Trophoblast cell (in vitro differentiated cells and primary cell): ENCODE results near the gene MMAB.

Source experiments
- DNase-seq, 2 donors: peaks; one replicate each; pipeline ENCODE4 v3.0.0-alpha.2; 2016
- H2AFZ ChIP-seq: 2 replicates; pipeline ENCODE4 v1.6.1; 2013; ENCODE audit warnings: low read length, moderate library complexity, mild to moderate bottlenecking; ENCODE audit not compliant: insufficient read depth, poor library complexity
- H2AK5ac ChIP-seq: 2 replicates; pipeline ENCODE4 v1.6.1; 2013; ENCODE audit warnings: mild to moderate bottlenecking, low read length
- H2BK120ac ChIP-seq: 2 replicates; pipeline ENCODE4 v1.6.1; 2013; ENCODE audit warnings: low read length, mild to moderate bottlenecking, moderate library complexity; ENCODE audit not compliant: insufficient read depth, poor library complexity
- H2BK12ac ChIP-seq: 2 replicates; pipeline ENCODE4 v1.6.1; 2013; ENCODE audit warnings: mild to moderate bottlenecking, low read length, moderate library complexity
- H2BK5ac ChIP-seq: 2 replicates; pipeline ENCODE4 v1.6.1; 2013; ENCODE audit warnings: low read length, low read depth, moderate library complexity, mild to moderate bottlenecking; ENCODE audit not compliant: poor library complexity
- H3K14ac ChIP-seq: 2 replicates; pipeline ENCODE4 v1.6.1; 2013; ENCODE audit warnings: mild to moderate bottlenecking, low read length
- H3K18ac ChIP-seq: 2 replicates; pipeline ENCODE4 v1.6.1; 2013; ENCODE audit warnings: mild to moderate bottlenecking, low read length
- H3K23ac ChIP-seq: 2 replicates; pipeline ENCODE4 v1.6.1; 2013; ENCODE audit warnings: low read length
- H3K27ac ChIP-seq: 2 replicates; pipeline ENCODE4 v1.5.1; 2013; ENCODE audit warnings: low read depth, mild to moderate bottlenecking, inconsistent platforms, low read length, moderate library complexity
- H3K27me3 ChIP-seq: 2 replicates; pipeline ENCODE4 v1.6.1; 2013; ENCODE audit warnings: inconsistent platforms, mild to moderate bottlenecking, low read length, moderate library complexity; ENCODE audit not compliant: insufficient read depth
- H3K36me3 ChIP-seq, 2 experiments: 1 replicate in 1 of 2; 2 replicates in 1 of 2; pipeline ENCODE4 v1.6.1; 2013; ENCODE audit warnings: low read length in 2 of 2, mild to moderate bottlenecking in 2 of 2, moderate library complexity in 1 of 2; ENCODE audit not compliant: insufficient read depth in 2 of 2, control insufficient read depth in 1 of 2
- H3K4ac ChIP-seq: 2 replicates; pipeline ENCODE4 v1.6.1; 2013; ENCODE audit warnings: low read depth, mild to moderate bottlenecking, low read length, moderate library complexity
- H3K4me1 ChIP-seq, 2 experiments: 1 replicate in 1 of 2; 2 replicates in 1 of 2; pipeline ENCODE4 v1.6.1; 2013; ENCODE audit warnings: low read length in 2 of 2, mild to moderate bottlenecking in 2 of 2, moderate library complexity in 1 of 2; ENCODE audit not compliant: insufficient read depth in 2 of 2, control insufficient read depth in 1 of 2
- H3K4me2 ChIP-seq: 2 replicates; pipeline ENCODE4 v1.6.1; 2013; ENCODE audit warnings: inconsistent platforms, mild to moderate bottlenecking, low read length, moderate library complexity
- H3K4me3 ChIP-seq: 2 replicates; pipeline ENCODE4 v1.5.1; 2013; ENCODE audit warnings: mild to moderate bottlenecking, low read depth, low read length, inconsistent platforms
- H3K79me1 ChIP-seq: one replicate; pipeline ENCODE4 v1.6.1; 2013; ENCODE audit warnings: low read length
- H3K79me2 ChIP-seq: 2 replicates; pipeline ENCODE4 v1.6.1; 2013; ENCODE audit warnings: low read length, mild to moderate bottlenecking; ENCODE audit not compliant: control insufficient read depth, insufficient read depth, poor library complexity
- H3K9ac ChIP-seq: 2 replicates; pipeline ENCODE4 v1.6.1; 2013; ENCODE audit warnings: mild to moderate bottlenecking, low read length
- H3K9me3 ChIP-seq: 2 replicates; pipeline ENCODE4 v1.6.1; 2013; ENCODE audit warnings: low read depth, mild to moderate bottlenecking, control low read depth, inconsistent platforms, low read length; ENCODE audit not compliant: insufficient read depth
- H4K12ac ChIP-seq: 2 replicates; pipeline ENCODE4 v1.6.1; 2013; ENCODE audit warnings: low read depth, mild to moderate bottlenecking, low read length, moderate library complexity
- H4K8ac ChIP-seq: 2 replicates; pipeline ENCODE4 v1.6.1; 2013; ENCODE audit warnings: low read depth, mild to moderate bottlenecking, low read length, moderate library complexity
- H4K91ac ChIP-seq: one replicate; pipeline ENCODE4 v1.6.1; 2013; ENCODE audit warnings: low read depth, mild to moderate bottlenecking, low read length, moderate library complexity
- WGBS: extraction: QIAGEN DNeasy Blood & Tissue Kit; methylation state at CpG from one replicate; pipeline ENCODE4 v1.1.7; 2013; ENCODE audit warnings: missing lambda C conversion rate; ENCODE audit not compliant: insufficient read length, insufficient coverage; ENCODE audit errors: extremely low coverage; 5-methylcytosine and 5-hydroxymethylcytosine counted together

MMAB gene

GRCh38 chr12:109537136-109537535 is 36.2 kb downstream of the MMAB start:
- no CpG with 5 or more reads among the region's 8 CpGs for WGBS

DNA sequence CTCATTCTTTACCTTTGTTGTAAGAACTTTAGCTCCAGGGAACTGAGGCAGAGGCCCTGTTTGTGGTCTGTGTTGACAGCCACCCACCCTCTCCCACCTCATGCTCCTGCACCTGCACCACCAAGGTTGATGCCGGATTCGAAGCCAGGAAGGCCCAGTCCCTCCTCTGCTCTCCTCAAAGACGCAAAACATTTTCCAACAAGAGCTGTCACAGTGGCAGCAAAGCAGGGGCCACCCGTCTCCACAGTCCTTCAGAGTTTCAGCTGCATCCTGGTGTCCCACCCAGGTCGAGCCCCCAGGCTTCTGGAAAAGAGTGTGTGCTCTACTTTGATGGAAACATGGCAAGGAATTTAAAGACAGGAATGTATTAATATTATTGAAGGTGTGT is 37.4 kb downstream of the MMAB start:
- WGBS = no CpG with 5 or more reads among the region's 5 CpGs
- H3K4me1 ChIP-seq = peaks cover 5 to 8% of the 10 kb centered on the region in 2 experiments

More at GRCh38 chr12:109537136-109537535, 36.2 kb downstream of the MMAB start:
- Histone ChIP-seq H4K8ac (no peak overlapping the region), H3K4me2 (no peak overlapping the region), H3K4me1 (peaks cover 0 to 3% of the 10 kb centered on the region in 2 experiments), H3K18ac (no peak overlapping the region), H3K4ac (no peak overlapping the region), H3K36me3 (peaks cover 22 to 24% of the 10 kb centered on the region in 2 experiments), H3K79me1 (no peaks in the 10 kb centered on the region), H3K9me3 (peaks cover 3% of the 10 kb centered on the region), H3K27ac (no peak overlapping the region), H3K23ac (no peak overlapping the region), H2AFZ (no peak overlapping the region), H2BK5ac (no peak overlapping the region), H3K79me2 (no peaks in the 10 kb centered on the region), H2AK5ac (no peak overlapping the region), H4K91ac (no peak overlapping the region), H3K27me3 (no peaks in the 10 kb centered on the region), H3K9ac (no peak overlapping the region), H3K4me3 (no peak overlapping the region), H2BK12ac (no peak overlapping the region), H4K12ac (no peak overlapping the region), H3K14ac (no peak overlapping the region), H2BK120ac (no peak overlapping the region)
- no peak for DNase-seq

DNA sequence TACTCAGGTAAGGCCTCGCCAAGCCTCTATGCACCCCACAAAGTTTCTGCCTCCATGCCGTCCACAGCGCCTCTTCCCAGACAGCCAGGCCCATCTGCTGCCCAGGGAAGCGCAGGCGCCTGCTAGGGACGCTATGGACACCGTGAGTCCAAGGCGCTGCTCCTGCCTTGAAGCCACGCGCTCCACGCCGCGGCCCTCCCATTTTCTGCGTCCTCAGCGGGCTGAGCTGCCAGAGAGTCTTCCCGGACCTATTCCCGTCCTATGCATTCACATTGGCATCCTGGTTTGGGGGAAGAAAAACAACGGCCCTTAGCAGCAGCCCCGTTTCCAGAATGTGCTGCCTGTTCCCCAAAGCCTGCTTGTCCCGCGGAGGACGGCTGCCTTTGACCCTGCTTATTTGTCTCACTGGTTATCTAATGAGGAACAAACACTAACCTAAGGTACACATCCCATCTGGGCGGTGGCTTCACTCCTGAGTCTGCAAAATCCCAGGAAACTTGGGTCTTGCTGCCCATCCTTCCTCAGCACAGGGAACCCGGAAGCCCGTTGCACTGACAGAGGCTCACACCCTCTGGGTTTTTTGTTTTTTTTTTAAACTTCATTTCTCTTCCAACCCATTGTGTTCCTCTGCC is 38.0 kb downstream of the MMAB start:
- Histone ChIP-seq H3K4me1 (peaks cover 9 to 12% of the 10 kb centered on the region in 2 experiments), H2AK5ac (no peak overlapping the region), H3K18ac (no peak overlapping the region), H3K4ac (no peak overlapping the region), H4K91ac (no peak overlapping the region), H2BK120ac (no peak overlapping the region), H3K23ac (no peak overlapping the region), H3K79me2 (no peaks in the 10 kb centered on the region), H3K27ac (no peak overlapping the region), H3K4me2 (no peak overlapping the region), H3K27me3 (no peaks in the 10 kb centered on the region), H2BK5ac (no peak overlapping the region), H4K12ac (no peak overlapping the region), H2AFZ (no peak overlapping the region), H3K36me3 (peaks cover 22 to 29% of the 10 kb centered on the region in 2 experiments), H3K4me3 (no peak overlapping the region), H3K9ac (no peak overlapping the region), H3K9me3 (no peaks in the 10 kb centered on the region), H4K8ac (no peak overlapping the region), H3K79me1 (peaks cover under 1% of the 10 kb centered on the region), H3K14ac (no peak overlapping the region), H2BK12ac (no peak overlapping the region)
- DNase-seq = no peak
- WGBS = no CpG with 5 or more reads among the region's 25 CpGs

More for the DNA sequence above, 37.4 kb downstream of the MMAB start:
- H3K23ac ChIP-seq = no peak overlapping the region
- H2AFZ ChIP-seq = no peak overlapping the region
- no peak overlapping the region for H4K91ac ChIP-seq
- no peak overlapping the region for H3K27ac ChIP-seq
- H3K79me1 ChIP-seq = no peaks in the 10 kb centered on the region
- no peak overlapping the region for H3K14ac ChIP-seq
- H2AK5ac ChIP-seq = no peak overlapping the region
- no peak overlapping the region for H3K18ac ChIP-seq
- H3K9me3 ChIP-seq = no peaks in the 10 kb centered on the region
- no peak overlapping the region for H3K4me2 ChIP-seq
- H2BK12ac ChIP-seq = no peak overlapping the region
- no peaks in the 10 kb centered on the region for H3K27me3 ChIP-seq
- no peak overlapping the region for H3K4me3 ChIP-seq
- H2BK5ac ChIP-seq = no peak overlapping the region
- no peak overlapping the region for H3K4ac ChIP-seq
- peaks cover 22 to 29% of the 10 kb centered on the region in 2 experiments for H3K36me3 ChIP-seq
- no peak overlapping the region for H2BK120ac ChIP-seq
- no peaks in the 10 kb centered on the region for H3K79me2 ChIP-seq
- H4K12ac ChIP-seq = no peak overlapping the region
- DNase-seq = no peak
- no peak overlapping the region for H4K8ac ChIP-seq
- H3K9ac ChIP-seq = no peak overlapping the region

GRCh38 chr12:109534456-109534855 is 38.8 kb downstream of the MMAB start:
- H4K12ac ChIP-seq = no peak overlapping the region
- no peak overlapping the region for H3K23ac ChIP-seq
- H4K8ac ChIP-seq = no peak overlapping the region
- H2AFZ ChIP-seq = no peak overlapping the region
- no peak overlapping the region for H2BK5ac ChIP-seq
- no peak overlapping the region for H3K9ac ChIP-seq
- peaks cover 18 to 20% of the 10 kb centered on the region in 2 experiments for H3K4me1 ChIP-seq
- peaks cover 3% of the 10 kb centered on the region for H3K79me1 ChIP-seq
- H3K36me3 ChIP-seq = peaks cover 22 to 29% of the 10 kb centered on the region in 2 experiments
- H3K14ac ChIP-seq = no peak overlapping the region
- DNase-seq = no peak
- H2AK5ac ChIP-seq = no peak overlapping the region
- H3K9me3 ChIP-seq = no peaks in the 10 kb centered on the region
- no peak overlapping the region for H3K4me2 ChIP-seq
- H3K27ac ChIP-seq = no peak overlapping the region
- no peak overlapping the region for H3K4me3 ChIP-seq
- H2BK12ac ChIP-seq = no peak overlapping the region
- H2BK120ac ChIP-seq = no peak overlapping the region
- H3K79me2 ChIP-seq = no peaks in the 10 kb centered on the region
- H3K4ac ChIP-seq = no peak overlapping the region
- H4K91ac ChIP-seq = no peak overlapping the region
- no CpG with 5 or more reads among the region's 15 CpGs for WGBS
- no peaks in the 10 kb centered on the region for H3K27me3 ChIP-seq
- H3K18ac ChIP-seq = no peak overlapping the region
